Measurements from ENCODE around the gene DPH7. TPM values are rescaled to one million over a fixed set of nuclear protein-coding genes. Genes with fewer than 3 reads are reported as not detected.
"Not testable (repeated sequence)": the region's sequence is repeated elsewhere in the genome, so short reads cannot be mapped to it uniquely, and the experiment has no call there.

DPH7 gene
- total and polyA plus RNA-seq, 5 donors from 2014 or later, result 24.4 to 57.0 (median 31.8) TPM

GRCh38 chr9:137575716-137576411 lies 2.9 kb downstream of the DPH7 start:
- Histone ChIP-seq H3K4me3 (ENCODE audit: low read depth, low read length) (no peak overlapping the region), H3K9me3 (ENCODE audit: control insufficient read depth in 2 of 2, low read length in 2 of 2) (no peaks in the 10 kb centered on the region), H3K36me3 (ENCODE audit: control insufficient read depth, insufficient read depth, low read length) (peaks cover 38% of the 10 kb centered on the region), H3K27me3 (ENCODE audit: control insufficient read depth, insufficient read depth, low read length) (no peaks in the 10 kb centered on the region), H3K27ac (ENCODE audit: insufficient read depth, low read length, poor library complexity, severe bottlenecking) (no peak overlapping the region), H3K4me1 (ENCODE audit: control insufficient read depth, insufficient read depth, low read length, poor library complexity, severe bottlenecking) (peaks cover 33% of the 10 kb centered on the region)
- Mint-ChIP-seq H3K4me1 (peaks cover 0 to 41% (median 29%) of the 10 kb centered on the region in 4 donors), H3K36me3 (peaks cover 24% of the 10 kb centered on the region), H3K4me3 (peak overlapping the region; percentile 32 to 86 (median 84)), H3K27ac (no peak overlapping the region), H3K9me3 (no peaks in the 10 kb centered on the region), H3K27me3 (no peaks in the 10 kb centered on the region)
- ATAC-seq (ENCODE audit: low read depth in 2 of 2), result no peak
- no peak for DNase-seq

GRCh38 chr9:137575364-137575715 lies 3.4 kb downstream of the DPH7 start:
- H3K4me1 Mint-ChIP-seq, result peaks cover 0 to 45% (median 30%) of the 10 kb centered on the region in 4 donors
- no peaks in the 10 kb centered on the region for H3K27me3 ChIP-seq (ENCODE audit: control insufficient read depth, insufficient read depth, low read length)

GRCh38 chr9:137574192-137574591 lies 4.5 kb downstream of the DPH7 start:
- H3K4me1 Mint-ChIP-seq, result peaks cover 0 to 45% (median 31%) of the 10 kb centered on the region in 4 donors
- H3K36me3 Mint-ChIP-seq, result peaks cover 29% of the 10 kb centered on the region
- no peak overlapping the region for H3K4me3 Mint-ChIP-seq
- no peaks in the 10 kb centered on the region for H3K27me3 Mint-ChIP-seq
- ATAC-seq (ENCODE audit: low read depth in 2 of 2), result no peak
- Histone ChIP-seq H3K27ac (ENCODE audit: insufficient read depth, low read length, poor library complexity, severe bottlenecking) (no peak overlapping the region), H3K27me3 (ENCODE audit: control insufficient read depth, insufficient read depth, low read length) (no peaks in the 10 kb centered on the region), H3K36me3 (ENCODE audit: control insufficient read depth, insufficient read depth, low read length) (peaks cover 38% of the 10 kb centered on the region), H3K4me3 (ENCODE audit: low read depth, low read length) (no peak overlapping the region), H3K9me3 (ENCODE audit: control insufficient read depth in 2 of 2, low read length in 2 of 2) (no peaks in the 10 kb centered on the region), H3K4me1 (ENCODE audit: control insufficient read depth, insufficient read depth, low read length, poor library complexity, severe bottlenecking) (peaks cover 30% of the 10 kb centered on the region)
- no peaks in the 10 kb centered on the region for H3K9me3 Mint-ChIP-seq
- DNase-seq, result no peak
- H3K27ac Mint-ChIP-seq, result no peak overlapping the region

More at GRCh38 chr9:137575364-137575715, 3.4 kb downstream of the DPH7 start:
- Mint-ChIP-seq H3K27me3 (no peaks in the 10 kb centered on the region), H3K9me3 (no peaks in the 10 kb centered on the region), H3K36me3 (peaks cover 28% of the 10 kb centered on the region), H3K27ac (peak overlapping the region in 2 of 3 donors; percentile 15 to 75), H3K4me3 (peak overlapping the region in 1 of 4 donors; percentile 84)
- ATAC-seq (ENCODE audit: low read depth in 2 of 2), result no peak
- H3K9me3 ChIP-seq (ENCODE audit: control insufficient read depth in 2 of 2, low read length in 2 of 2), result no peaks in the 10 kb centered on the region
- peaks cover 33% of the 10 kb centered on the region for H3K4me1 ChIP-seq (ENCODE audit: control insufficient read depth, insufficient read depth, low read length, poor library complexity, severe bottlenecking)
- DNase-seq, result no peak
- no peak overlapping the region for H3K4me3 ChIP-seq (ENCODE audit: low read depth, low read length)
- H3K36me3 ChIP-seq (ENCODE audit: control insufficient read depth, insufficient read depth, low read length), result peaks cover 38% of the 10 kb centered on the region
- H3K27ac ChIP-seq (ENCODE audit: insufficient read depth, low read length, poor library complexity, severe bottlenecking), result no peak overlapping the region

- Histone ChIP-seq H3K4me3 (ENCODE audit: low read depth, low read length) (no peak overlapping the region), H3K4me1 (ENCODE audit: control insufficient read depth, insufficient read depth, low read length, poor library complexity, severe bottlenecking) (no peaks in the 10 kb centered on the region), H3K27me3 (ENCODE audit: control insufficient read depth, insufficient read depth, low read length) (no peaks in the 10 kb centered on the region), H3K9me3 (ENCODE audit: control insufficient read depth in 2 of 2, low read length in 2 of 2) (no peaks in the 10 kb centered on the region), H3K36me3 (ENCODE audit: control insufficient read depth, insufficient read depth, low read length) (peaks cover 36% of the 10 kb centered on the region), H3K27ac (ENCODE audit: insufficient read depth, low read length, poor library complexity, severe bottlenecking) (no peak overlapping the region)
- DNase-seq (no peak), ATAC-seq (ENCODE audit: low read depth in 2 of 2) (no peak)
- Mint-ChIP-seq H3K9me3 (no peaks in the 10 kb centered on the region), H3K36me3 (peaks cover 21% of the 10 kb centered on the region), H3K4me3 (no peak overlapping the region), H3K4me1 (peaks cover 0 to 18% (median 12%) of the 10 kb centered on the region in 4 donors), H3K27me3 (no peaks in the 10 kb centered on the region), H3K27ac (peak overlapping the region; percentile 9 to 89 (median 86))
Observed at GRCh38 chr9:137570566-137570965, 8.2 kb downstream of the DPH7 start.

- Histone ChIP-seq H3K9me3 (ENCODE audit: control insufficient read depth in 2 of 2, low read length in 2 of 2) (no peaks in the 10 kb centered on the region), H3K4me3 (ENCODE audit: low read depth, low read length) (no peak overlapping the region), H3K27ac (ENCODE audit: insufficient read depth, low read length, poor library complexity, severe bottlenecking) (no peak overlapping the region), H3K4me1 (ENCODE audit: control insufficient read depth, insufficient read depth, low read length, poor library complexity, severe bottlenecking) (no peaks in the 10 kb centered on the region), H3K36me3 (ENCODE audit: control insufficient read depth, insufficient read depth, low read length) (peaks cover 28% of the 10 kb centered on the region), H3K27me3 (ENCODE audit: control insufficient read depth, insufficient read depth, low read length) (no peaks in the 10 kb centered on the region)
- H3K9me3 Mint-ChIP-seq, result no peaks in the 10 kb centered on the region
- H3K27ac Mint-ChIP-seq, result peak overlapping the region in 2 of 3 donors; percentile 69 to 89
- DNase-seq (no peak), ATAC-seq (ENCODE audit: low read depth in 2 of 2) (no peak)
- no peak overlapping the region for H3K4me3 Mint-ChIP-seq
- H3K4me1 Mint-ChIP-seq, result peaks cover 0 to 11% (median 5%) of the 10 kb centered on the region in 4 donors
- no peaks in the 10 kb centered on the region for H3K27me3 Mint-ChIP-seq
- H3K36me3 Mint-ChIP-seq, result peaks cover 13% of the 10 kb centered on the region
Observed at GRCh38 chr9:137569609-137570203, 9.0 kb downstream of the DPH7 start.

GRCh38 chr9:137568445-137568844 lies 10.3 kb downstream of the DPH7 start:
- peak overlapping the region in 1 of 3 donors; percentile 20 for H3K27ac Mint-ChIP-seq

GRCh38 chr9:137564817-137565411 lies 13.8 kb downstream of the DPH7 start:
- DNase-seq (no peak), ATAC-seq (ENCODE audit: low read depth in 2 of 2) (peak in 1 of 2 donors; percentile 34)
- Mint-ChIP-seq H3K27me3 (no peaks in the 10 kb centered on the region), H3K9me3 (no peaks in the 10 kb centered on the region), H3K27ac (no peak overlapping the region), H3K4me1 (peaks cover 0 to 7% (median under 1%) of the 10 kb centered on the region in 4 donors), H3K36me3 (peaks cover 15% of the 10 kb centered on the region), H3K4me3 (no peak overlapping the region)
- Histone ChIP-seq H3K27ac (ENCODE audit: insufficient read depth, low read length, poor library complexity, severe bottlenecking) (no peak overlapping the region), H3K36me3 (ENCODE audit: control insufficient read depth, insufficient read depth, low read length) (peaks cover 23% of the 10 kb centered on the region), H3K27me3 (ENCODE audit: control insufficient read depth, insufficient read depth, low read length) (no peaks in the 10 kb centered on the region), H3K9me3 (ENCODE audit: control insufficient read depth in 2 of 2, low read length in 2 of 2) (no peaks in the 10 kb centered on the region), H3K4me1 (ENCODE audit: control insufficient read depth, insufficient read depth, low read length, poor library complexity, severe bottlenecking) (no peaks in the 10 kb centered on the region), H3K4me3 (ENCODE audit: low read depth, low read length) (no peak overlapping the region)

More at GRCh38 chr9:137568445-137568844, 10.3 kb downstream of the DPH7 start:
- not testable (repeated sequence) for H3K9me3 ChIP-seq (ENCODE audit: control insufficient read depth in 2 of 2, low read length in 2 of 2); H3K4me3 ChIP-seq (ENCODE audit: low read depth, low read length); ATAC-seq (ENCODE audit: low read depth in 2 of 2); H3K27me3 Mint-ChIP-seq; DNase-seq; H3K27ac ChIP-seq (ENCODE audit: insufficient read depth, low read length, poor library complexity, severe bottlenecking); H3K4me3 Mint-ChIP-seq; H3K4me1 ChIP-seq (ENCODE audit: control insufficient read depth, insufficient read depth, low read length, poor library complexity, severe bottlenecking); H3K9me3 Mint-ChIP-seq; H3K27me3 ChIP-seq (ENCODE audit: control insufficient read depth, insufficient read depth, low read length)
- H3K36me3 ChIP-seq (ENCODE audit: control insufficient read depth, insufficient read depth, low read length), result peaks cover 31% of the 10 kb centered on the region
- Mint-ChIP-seq H3K4me1 (peaks cover 0 to 11% (median 4%) of the 10 kb centered on the region in 4 donors), H3K36me3 (peaks cover 20% of the 10 kb centered on the region)
